HG03432 (cell line): ENCODE data around the gene STAP2.
A peak's percentile ranks its signal among the peaks of the same experiment; 100 is the strongest.

Source experiments
- ATAC-seq: cut with Tn5 transposase; IDR thresholded peaks from one replicate; pipeline ENCODE4 v1.9.1; 2021; ENCODE audit warnings: mild to moderate bottlenecking, moderate library complexity; ENCODE audit not compliant: unreplicated experiment

STAP2 gene, protein sequence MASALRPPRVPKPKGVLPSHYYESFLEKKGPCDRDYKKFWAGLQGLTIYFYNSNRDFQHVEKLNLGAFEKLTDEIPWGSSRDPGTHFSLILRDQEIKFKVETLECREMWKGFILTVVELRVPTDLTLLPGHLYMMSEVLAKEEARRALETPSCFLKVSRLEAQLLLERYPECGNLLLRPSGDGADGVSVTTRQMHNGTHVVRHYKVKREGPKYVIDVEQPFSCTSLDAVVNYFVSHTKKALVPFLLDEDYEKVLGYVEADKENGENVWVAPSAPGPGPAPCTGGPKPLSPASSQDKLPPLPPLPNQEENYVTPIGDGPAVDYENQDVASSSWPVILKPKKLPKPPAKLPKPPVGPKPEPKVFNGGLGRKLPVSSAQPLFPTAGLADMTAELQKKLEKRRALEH

DNA sequence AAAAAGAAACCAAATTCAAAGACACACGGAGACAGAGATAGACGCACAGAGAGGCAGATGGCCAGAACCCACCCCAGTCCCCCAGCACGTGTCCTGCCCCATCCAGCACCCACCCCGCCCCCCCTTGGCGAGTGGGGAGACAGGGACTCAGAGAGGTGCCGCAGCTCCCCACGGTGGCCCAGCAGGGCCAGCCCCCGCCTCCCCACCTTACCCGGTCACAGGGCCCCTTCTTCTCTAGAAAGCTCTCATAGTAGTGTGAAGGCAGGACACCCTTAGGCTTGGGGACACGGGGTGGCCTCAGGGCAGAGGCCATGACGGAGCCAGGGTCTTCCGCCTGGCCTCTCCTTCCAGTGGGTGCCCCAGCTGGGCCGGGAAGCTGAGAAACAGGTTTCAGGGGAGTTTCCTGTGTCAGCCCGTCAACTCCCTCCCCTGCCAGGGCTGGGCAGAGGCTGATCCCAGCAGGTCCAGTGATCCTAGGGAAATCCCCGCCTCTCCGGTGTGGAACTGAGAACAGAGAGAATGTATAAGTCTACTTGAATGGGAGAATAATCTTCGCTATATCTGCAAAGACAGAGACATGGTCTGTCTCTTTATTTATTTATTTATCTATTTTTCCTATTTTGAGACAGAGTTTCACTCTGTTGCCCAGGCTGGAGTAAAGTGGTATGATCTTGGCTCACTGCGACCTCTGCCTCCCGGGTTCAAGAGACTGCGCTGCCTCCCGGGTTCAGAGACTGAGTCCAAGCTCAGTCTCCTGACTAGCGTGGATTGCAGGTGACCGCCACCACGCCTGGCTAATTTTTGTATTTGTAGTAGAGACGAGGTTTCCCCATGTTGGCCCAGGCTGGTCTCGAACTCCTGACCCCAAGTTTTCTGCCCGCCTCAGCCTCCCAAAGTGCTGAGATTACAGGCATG, at the start of gene STAP2:
TSS of gene STAP2 (minus strand) at position 387 of the 915 bp plus-strand sequence. CDS start at position 313, 74 bp downstream.
- no peak for ATAC-seq

DNA sequence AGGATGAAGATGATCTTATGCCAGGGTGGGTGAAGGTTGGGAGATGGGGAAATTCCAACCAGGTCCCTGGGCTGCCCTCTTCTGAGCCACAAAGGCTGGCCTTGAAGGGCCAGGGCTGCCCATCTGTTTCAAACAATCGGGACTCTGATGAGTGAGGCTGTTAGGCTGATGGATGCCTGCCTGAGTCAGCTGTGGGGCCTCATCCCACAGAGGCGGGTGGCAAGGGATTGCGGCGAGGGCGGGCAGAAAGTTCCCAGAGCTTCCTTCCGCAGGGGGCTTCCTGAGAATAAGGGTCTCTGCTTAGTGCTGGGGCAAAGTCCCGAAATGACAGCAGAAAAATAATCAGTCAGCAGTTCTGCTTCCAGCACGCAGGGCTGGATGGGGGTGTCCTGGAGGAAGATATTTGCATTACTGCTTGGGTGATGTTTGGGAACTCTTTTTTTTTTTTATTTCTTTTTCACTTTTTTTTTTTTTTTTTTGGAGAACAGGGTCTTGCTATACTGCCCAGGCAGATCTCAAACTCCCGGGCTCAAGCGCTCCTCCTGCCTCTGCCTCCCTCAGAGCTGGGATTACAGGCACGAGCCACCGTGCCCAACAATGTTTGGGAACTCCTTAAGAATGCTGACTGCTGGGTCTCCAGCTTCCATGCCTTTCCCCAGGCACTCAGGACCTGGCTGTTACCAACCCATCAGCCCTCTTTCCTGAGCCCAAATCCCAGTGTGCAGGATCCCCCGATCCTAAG, 47.6 kb upstream of the STAP2 start:
- no peak for ATAC-seq

- ATAC-seq = no peak
These were observed 46.8 kb upstream of the STAP2 start for GRCh38 chr19:4385291-4386040.

- ATAC-seq = peak; percentile 28
These were observed 41.7 kb upstream of the STAP2 start for GRCh38 chr19:4380254-4380727.

- ATAC-seq = peak; percentile 42
These were observed 41.0 kb upstream of the STAP2 start for GRCh38 chr19:4379383-4380253.

DNA sequence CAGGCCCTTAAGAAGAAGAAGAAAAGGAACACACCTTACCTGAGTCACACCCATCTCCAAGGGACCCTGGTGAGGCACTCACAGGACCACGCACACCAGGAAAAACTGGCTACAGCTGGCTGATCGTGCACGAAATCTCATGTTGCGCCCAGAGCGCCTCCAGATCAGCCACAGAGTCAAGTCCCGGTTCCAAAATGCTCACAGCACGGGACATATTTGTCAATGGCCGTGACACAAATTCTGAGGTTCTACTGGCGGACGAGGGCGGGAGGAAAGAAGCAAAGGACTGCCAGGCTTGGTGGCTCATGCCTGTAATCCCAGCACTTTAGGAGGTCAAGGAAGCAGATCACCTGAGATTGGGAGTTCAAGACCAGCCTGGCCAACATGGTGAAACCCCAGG, 40.3 kb upstream of the STAP2 start:
- ATAC-seq = no peak

DNA sequence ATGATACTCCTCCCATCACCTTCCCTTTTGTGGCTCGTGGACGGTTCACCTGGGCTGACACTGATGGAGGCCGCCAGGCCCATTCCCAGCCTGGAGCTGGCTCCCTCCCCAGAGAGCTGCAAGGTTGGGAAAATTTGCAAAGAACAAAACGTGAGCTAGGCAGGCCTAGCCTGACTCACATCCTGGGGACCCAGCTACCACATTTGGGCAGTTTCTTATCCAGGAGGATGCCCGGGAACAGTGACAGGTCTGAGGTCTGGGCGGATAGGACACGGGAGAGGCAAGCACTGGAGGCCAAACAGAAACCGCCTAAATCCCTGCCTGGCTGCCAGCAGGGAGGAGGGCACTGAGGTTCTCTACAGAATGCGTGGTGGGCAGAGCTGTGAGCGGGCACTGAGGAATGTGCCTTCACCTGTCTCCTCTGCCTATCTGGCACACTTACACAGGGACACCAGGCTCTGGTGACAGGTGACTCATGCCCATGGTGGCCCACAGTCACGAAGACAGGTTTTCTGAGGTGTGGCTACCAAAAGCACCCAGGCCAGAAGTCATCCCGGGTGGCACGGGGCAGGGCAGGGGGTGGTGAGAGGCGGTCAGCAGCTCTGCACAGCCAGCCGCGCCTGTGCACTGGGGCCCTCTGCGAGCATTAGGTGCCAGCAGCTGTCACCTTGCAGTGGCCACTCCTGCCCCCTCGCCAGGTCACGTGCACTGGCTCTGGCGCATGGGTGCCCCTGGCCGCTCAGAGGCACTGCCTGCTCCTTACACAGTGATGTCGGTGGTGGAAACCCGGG, 38.6 kb upstream of the STAP2 start:
- ATAC-seq = no peak

DNA sequence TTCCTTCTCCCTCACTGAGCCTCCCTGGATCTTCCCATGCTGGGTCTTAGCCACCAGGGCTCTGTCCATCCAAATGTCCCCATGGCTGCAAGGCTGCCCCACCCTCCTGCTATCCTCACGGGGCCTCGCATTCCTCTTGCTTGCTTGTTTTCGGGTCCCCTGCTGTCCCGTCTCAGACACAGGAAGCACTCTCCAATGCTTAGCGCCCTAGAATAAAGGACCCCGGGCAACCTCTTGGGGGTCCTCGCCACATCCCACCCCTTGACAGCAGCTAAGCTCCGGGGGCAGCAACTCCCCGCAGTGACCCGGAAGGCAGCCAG, 38.0 kb upstream of the STAP2 start:
- ATAC-seq = no peak

DNA sequence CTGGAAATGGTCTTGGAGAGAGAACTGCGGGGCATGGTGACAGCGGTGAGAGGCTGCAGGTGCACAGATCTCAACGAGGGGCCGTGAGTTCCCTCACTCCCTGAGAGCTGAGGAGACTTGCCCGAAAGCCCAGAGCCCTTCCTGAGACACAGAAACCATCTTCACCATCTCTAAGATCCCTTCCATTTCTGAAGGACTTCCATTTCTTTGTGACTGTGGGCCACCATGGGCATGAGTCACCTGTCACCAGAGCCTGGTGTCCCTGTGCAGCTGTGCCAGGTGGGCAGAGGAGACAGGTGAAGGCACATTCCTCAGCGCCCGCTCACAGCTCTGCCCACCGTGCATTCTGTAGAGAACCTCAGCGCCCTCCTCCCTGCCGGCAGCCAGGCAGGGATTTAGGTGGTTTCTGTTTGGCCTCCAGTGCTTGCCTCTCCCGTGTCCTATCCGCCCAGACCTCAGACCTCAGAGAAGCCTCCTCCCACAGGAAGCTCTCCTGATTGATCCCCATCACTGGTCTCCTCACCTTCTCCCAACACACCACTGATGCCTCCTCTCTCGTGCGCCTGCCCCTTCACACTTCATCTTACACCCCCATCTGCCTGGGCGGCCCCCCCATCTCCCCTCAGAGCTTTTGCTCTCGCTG, 37.5 kb upstream of the STAP2 start:
- no peak for ATAC-seq

GRCh38 chr19:4375164-4376027, 36.8 kb upstream of the STAP2 start:
- ATAC-seq = no peak

DNA sequence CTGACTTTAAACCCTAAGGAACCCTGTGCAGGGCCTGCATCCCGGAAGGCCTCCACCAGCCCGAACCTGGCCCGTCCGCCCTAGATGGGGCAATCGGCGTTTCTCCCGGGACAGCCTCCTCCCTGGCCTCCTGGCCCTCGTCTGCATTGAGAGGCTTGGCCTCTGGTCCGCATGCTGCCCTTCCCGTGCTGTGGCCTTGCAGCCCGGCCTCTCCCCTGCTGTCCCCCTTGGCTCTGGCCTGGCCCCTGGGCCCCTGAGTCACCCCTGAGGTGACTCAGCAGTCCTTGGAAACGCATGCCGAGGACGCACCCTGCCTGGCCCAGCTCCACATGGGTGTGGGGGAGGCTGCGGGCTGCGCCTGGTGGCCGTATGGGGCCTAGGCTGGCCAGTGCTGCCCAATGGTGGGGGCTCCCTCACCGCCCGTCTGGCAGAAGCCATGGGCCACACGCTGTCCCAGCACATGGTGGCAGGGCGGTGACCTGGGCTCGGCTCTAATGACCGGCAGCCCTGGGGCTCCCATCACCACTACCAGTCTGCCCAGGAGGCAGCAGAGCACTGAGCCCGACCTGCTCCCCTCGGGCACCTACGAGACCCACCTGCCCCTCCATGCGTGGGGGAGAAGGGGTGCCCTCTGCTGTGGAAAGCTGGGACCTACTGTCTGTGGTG, 36.0 kb upstream of the STAP2 start:
- no peak for ATAC-seq

GRCh38 chr19:4373601-4374497, 35.2 kb upstream of the STAP2 start:
- ATAC-seq = no peak

- ATAC-seq = no peak
These were observed 34.4 kb upstream of the STAP2 start for GRCh38 chr19:4373013-4373367.

- no peak for ATAC-seq
These were observed 33.8 kb upstream of the STAP2 start for GRCh38 chr19:4372165-4373012.
